GM10266 (cell line): Measurements from ENCODE around the gene MYL7.

ENCODE experiments used
- DNase-seq: peaks from one replicate; pipeline ENCODE4 v3.0.0; 2012; ENCODE audit errors: extremely low spot score
- CTCF ChIP-seq: IDR thresholded peaks from 2 replicates; pipeline ENCODE4 v1.5.1; 2012; ENCODE audit warnings: mild to moderate bottlenecking, low read depth; ENCODE audit not compliant: control insufficient read depth, insufficient read depth; ENCODE audit errors: missing control alignments

Gene MYL7

GRCh38 chr7:44101966-44102845, 38.9 kb downstream of the MYL7 start:
- no peak for DNase-seq
- no peak for TF ChIP-seq CTCF

- DNase-seq = no peak
- no peak for TF ChIP-seq CTCF
Observed at GRCh38 chr7:44101303-44101965, 39.7 kb downstream of the MYL7 start.

GRCh38 chr7:44100458-44101302, 40.5 kb downstream of the MYL7 start:
- TF ChIP-seq CTCF = no peak
- DNase-seq = no peak

DNA sequence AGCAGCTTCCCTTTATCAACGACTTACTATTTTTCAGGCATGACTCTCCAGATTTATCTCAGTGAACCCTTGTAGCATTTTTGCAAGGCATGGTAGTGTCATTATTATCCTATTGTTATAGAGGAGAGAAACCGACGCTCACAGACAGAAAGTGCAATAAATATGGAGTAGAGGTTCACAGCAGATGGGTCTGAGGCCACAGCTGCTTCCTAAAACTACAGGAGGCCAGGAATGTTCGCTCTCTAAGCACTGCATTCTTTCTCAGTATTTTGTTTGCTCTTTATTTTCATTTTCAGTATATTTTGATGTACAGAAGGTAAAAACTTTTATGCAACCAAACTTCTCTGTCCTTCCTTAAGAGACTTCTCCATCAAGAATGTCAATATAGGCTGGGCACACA, 41.5 kb downstream of the MYL7 start:
- no peak for DNase-seq
- no peak for TF ChIP-seq CTCF

- no peak for DNase-seq
- no peak for TF ChIP-seq CTCF
Observed at GRCh38 chr7:44098092-44099068, 42.8 kb downstream of the MYL7 start.
